ENCODE data around the gene KMT5B.
"Not testable (repeated sequence)": the region's sequence is repeated elsewhere in the genome, so short reads cannot be mapped to it uniquely, and the experiment has no call there.

KMT5B gene
- total RNA-seq: 17.3 to 48.9 (median 29.7) reads per million in 18 experiments

DNA sequence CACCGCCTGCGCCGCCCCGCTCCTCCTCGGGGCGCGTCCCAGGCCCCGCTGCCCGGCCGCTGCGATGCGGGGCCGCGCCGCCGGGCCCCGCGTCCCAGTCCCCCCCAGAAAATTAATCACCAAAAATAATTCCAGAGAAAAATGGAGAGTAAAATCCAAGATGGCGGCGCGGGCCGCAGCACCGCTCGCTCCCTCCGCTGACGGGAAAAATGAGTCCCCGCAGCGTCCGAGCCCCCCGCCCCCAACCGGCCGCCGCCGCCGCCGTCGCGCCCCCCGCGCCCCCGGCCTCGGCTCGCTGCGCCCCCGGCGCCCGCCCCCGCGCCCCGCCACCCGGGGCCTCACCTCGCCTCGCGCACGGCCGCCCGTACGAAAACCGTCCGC lies at the start of gene KMT5B:
KMT5B (minus strand) TSS at position 162 of the 381 bp plus-strand sequence. CDS start 23,220 bp downstream, outside the sequence.
- no peak for DNase-seq

DNA sequence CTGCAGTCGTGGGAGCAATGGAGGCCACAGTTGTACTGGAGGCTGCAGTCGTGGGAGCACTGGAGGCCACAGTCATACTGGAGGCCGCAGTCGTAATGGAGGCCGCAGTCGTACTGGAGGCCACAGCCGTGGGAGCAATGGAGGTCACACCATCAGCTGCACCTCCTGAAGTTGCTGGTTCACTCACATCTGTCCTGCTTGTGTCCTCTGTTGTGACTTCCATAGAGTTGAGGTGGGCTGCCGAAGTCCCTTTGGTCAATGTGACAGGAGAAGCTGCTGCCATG lies 49.4 kb upstream of the KMT5B start:
- DNase-seq: no peak

DNA sequence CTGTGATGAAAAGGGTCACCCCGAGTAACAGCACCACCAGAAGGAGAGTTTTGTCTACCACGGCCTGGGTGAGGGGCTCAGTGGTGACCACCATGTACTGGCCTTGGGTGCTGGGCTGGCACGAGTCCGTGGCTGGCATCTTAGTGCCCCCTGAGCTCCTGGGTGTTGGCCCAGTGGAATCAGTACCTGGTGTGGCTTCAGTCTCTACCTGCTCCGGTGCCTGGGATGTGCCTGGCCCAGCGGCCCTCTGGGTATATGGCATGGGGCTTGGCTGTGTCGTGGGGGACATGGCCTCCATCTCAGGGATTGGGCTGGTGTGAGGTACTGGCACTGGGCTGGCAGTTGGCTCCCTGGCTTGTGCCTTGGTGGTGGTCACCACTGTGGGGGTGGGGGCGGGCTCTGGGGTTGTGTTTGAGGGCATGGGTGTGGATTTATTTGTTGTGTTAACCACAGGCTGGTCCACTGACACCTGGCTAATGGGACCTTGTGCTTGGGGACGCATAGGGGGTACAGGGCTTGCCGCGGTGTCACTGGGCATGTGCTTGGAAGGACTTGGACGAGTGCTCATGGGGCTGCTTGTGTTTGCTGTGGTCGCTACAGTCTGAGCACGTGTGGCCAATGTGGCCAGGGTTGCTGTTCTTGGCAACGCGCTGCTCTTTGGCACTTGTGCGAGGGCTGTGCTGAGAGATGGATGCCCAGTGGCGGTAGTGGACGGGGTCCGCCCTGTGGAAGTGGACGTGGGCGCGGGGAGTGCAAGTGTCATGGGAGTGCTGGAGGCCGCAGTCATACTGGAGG lies 48.9 kb upstream of the KMT5B start:
- no peak for DNase-seq

DNA sequence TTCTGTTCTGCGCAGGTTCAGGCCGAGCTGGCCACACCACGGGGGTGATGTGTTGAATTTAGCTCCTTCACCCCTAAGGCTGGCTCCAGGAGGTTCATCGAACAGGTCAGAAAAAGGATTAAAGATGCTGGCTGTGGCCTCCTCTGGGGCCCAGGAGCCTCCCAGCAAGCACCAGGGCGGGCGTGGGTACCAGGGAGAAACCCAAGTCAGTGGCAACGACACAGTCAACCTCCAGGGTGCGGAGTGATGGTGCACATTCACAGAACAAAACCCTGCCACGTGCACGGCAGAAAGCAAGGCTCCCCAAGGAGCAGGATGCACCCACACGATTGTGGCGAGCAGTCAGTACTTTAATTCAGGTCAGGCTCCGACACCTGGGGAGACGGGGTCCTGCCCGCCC lies 47.9 kb upstream of the KMT5B start:
- no peak for DNase-seq

DNA sequence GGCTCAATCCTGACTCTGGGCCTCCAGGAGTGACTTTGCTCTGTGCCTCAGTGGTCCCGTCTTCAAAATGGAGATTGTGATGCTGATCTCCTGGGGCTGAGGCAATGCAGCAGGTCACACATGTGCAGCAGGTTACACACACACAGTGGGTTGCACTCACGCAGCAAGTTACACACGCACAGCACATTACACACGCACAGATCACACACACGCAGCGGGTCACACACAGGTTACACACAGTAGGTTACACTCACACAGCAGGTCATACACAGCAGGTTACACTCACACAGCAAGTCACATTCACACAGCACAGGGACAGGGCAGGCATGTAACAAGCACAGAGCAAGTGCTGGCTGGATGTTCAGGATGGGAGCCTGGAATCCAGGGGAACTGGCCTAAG lies 47.4 kb upstream of the KMT5B start:
- no peak for DNase-seq

DNA sequence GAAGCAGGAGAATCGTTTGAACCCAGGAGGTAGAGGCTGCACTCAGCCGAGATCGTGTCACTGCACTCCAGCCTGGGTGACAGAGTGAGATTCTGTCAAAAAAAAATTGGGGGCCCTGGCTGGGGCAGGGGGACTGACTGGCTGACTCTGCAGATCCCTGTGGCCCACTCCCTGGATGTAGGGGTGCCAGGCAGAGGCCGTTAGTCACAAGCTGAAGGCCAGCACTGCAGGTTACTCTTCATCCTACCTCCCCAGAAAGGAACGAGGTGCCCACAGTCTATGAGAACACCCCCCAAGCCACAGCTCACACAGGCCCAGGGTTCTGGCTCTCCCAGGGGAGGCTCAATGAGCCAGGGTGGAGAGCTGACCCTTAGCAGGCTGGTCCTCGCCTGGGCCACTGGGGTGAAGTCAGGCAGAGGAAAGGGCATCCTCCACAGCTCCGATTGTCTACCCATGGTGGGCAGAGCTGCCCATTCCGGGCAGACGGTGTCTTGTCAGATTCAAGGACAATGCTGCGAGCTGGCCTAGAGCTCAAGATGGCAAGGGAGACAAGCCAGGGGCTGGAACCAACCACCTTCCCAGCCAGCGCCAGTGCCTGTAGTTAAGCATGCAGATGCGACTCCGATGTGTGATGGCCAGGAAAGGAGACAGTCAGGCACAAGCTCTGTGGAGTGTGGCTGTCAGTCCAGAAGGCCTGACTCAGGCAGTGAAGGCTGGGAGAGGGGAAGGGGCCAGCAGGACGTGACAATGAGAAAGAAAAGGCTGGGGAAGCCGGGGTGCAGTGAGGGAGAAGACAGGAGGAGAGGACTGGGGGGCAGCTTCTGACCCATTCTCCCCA lies 46.2 kb upstream of the KMT5B start:
- DNase-seq: no peak

DNA sequence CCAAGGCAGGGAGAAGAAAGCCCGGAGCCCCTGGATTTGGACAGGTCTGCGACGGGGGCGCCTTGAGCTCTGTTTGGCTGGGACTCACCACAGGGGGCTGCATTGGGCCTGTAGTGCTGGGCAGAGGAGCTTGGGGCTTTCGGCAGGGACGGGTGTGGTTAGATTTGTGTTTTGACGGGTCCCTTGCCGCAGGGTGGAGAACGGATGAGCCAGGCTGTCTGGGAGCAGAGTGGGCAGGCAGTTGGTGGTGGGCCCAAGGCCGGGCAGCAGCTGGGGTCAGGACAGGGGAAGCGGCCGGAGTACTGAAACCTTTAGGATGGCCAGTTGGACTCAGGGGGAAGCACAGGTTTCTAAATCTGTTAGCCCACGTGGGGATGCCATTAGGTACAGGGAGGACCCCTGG lies 45.3 kb upstream of the KMT5B start:
- no peak for DNase-seq

DNA sequence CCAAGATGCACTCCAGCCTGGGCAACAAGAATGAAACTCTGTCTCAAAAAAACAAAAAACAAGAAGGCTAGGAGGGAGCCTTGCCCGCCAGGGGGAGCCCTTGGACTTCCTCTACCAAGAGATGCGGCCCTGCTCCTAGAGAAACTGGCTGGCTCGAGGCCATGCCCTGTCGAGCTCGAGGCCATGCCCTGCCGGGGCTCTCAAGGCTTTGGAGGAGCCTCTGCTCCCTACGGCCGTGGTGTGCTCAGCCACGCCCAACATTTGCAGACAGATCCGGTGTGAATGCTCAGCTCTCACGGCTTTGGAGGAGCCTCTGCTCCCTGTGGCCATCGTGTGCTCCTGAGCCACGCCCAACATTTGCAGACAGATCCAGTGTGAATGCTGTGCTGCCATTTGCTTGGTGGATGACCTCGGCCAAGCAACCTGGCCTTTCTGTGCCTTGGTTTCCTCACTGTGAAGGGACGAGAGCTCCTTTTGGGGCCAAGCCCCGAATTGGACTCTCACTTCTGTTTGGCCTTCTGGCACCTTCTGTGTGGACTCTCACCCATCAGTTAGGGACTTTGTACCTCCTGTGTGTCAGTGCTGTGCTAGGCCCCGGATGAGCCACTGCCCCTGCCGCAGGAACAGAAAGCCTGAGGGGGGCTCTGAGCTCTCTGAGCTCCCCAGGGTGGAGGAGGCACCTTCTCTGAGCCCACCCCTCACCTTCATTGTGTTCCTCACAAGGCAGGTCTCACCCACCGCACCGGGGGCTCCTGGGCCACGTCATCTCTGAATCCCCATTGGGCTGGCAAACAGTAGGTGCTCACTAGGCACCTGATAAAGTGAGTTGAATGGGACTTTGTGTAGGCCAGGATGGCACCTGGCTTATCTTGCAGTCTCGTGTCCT lies 44.6 kb upstream of the KMT5B start:
- DNase-seq: peak; percentile 92

DNA sequence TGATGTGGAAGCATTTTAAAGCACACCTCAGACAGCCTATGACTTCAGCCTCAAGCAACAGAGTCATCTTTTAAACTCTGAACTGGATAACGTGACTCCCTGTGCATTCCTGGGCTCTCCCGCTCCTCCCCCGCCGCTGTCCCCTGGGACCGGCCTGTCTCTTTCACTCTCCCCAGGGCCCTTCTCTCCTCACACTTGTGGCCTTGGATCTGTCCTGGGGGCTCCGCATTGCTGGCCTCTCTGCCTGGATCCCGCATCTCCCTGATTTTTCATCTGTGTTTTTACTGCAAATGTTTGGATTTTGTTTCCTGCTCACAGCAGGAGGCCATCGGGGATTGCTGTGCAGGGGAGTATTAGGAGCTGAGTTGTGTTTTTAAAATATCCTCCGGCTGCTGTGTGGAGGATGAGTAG lies 43.2 kb upstream of the KMT5B start:
- no peak for DNase-seq

DNA sequence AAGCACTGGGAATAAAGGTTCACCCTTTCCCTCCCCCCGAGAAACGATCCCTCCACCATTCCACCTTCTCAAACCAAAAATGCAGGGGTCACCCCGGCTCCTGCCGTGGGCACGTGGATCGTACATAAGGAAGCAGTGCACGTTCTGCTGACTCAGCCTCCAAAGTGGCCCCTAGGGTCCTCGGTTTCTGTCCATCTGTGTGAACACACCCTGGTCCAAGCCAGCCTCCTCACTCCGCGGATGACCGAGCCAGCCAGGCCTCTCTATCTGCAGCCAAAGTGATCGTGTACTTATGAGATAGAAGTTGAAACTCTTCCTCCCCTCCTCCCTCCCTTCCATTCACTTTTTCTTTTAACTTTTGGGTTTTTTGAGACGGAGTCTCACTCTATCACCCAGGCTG lies 42.4 kb upstream of the KMT5B start:
- DNase-seq: no peak

DNA sequence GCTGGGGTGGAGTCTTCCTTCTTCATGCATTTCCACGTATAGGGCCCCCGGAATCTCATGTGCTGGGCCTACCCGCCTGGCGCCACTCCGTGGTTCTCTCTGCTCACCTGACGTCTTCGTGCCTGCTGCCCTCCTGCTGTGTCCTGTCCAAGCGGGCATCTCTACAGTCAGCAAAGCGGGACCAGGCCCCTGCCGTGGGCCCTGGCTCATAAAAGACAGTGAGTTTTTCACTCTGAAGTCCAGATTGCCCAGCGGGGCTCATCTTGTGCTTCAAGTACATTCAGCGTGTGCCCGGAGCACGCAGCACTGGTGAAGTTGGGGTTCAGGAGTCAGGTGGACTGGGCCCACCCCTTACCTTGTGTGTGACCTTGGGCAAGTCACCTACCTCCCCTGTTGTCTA lies 41.3 kb upstream of the KMT5B start:
- DNase-seq: no peak

DNA sequence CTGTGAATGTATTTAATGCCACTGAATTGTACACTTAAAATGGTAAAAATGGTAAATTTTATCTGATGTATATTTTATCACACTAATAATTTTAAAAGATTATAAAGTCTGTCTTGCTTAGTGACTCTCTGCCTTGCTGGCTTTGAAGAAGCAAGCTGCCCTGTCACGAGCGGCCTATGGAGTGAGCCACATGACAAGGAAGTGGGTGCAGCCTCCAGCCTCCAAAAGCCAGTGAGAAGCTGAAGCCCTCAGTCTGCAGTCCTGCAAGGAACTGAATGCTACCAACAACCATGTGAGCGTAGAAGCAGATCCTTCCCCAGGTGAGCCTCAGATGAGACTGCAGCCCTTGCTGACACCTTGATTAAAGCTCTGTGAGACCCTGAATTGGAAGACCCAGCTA lies 38.7 kb upstream of the KMT5B start:
- peak; percentile 56 to 81 for DNase-seq

DNA sequence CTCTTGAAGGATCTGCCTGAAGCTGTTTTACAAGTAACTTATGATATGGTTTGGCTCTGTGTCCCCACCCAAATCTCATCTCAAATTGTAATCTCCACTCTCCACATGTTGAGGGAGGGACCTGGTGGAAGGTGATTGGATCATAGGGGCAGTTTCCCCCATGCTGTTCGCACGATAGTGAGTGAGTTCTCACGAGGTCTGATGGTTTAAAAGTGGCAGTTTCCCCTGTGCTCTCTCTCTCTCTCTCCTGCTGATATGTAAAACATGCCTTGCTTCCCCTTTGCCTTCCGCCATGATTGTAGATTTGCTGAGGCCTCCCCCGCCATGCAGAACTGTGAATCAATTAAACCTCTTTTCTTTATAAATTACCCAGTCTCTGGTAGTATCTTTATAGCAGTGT lies 31.8 kb upstream of the KMT5B start:
- DNase-seq: not testable (repeated sequence)

DNA sequence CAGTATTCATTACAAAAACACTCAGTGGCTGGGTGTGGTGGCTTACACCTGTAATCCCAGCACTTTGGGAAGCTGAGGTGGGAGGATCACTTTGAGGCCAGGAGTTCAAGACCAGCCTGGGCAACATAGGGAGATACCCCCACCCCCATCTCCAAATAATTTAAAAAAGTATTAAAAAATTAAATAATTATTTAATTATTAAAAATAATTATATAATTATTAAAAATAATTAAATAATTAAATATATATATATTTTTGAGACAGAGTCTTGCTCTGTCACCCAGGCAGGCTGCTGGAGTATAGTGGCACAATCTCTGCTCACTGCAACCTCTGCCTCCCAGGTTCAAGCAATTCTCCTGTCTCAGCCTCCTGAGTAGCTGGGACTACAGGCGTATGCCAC lies 30.8 kb upstream of the KMT5B start:
- not testable (repeated sequence) for DNase-seq

DNA sequence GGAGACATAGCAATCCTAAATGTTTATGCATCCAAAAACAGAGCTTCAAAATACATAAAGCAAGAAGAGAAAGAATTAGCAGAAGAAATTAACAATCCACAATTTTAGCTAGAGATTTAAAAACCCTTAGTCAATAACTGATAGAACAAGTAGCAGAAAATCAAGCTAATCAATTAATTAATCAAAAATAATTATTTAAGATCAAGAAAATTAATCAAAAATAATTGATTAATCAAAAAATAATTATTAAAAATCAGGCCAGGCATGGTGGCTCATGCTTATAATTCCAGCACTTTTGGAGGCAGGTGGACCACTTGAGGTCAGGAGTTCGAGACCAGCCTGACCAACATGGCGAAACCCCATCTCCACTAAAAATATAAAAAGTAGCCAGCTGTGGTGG lies 29.5 kb upstream of the KMT5B start:
- DNase-seq: no peak

DNA sequence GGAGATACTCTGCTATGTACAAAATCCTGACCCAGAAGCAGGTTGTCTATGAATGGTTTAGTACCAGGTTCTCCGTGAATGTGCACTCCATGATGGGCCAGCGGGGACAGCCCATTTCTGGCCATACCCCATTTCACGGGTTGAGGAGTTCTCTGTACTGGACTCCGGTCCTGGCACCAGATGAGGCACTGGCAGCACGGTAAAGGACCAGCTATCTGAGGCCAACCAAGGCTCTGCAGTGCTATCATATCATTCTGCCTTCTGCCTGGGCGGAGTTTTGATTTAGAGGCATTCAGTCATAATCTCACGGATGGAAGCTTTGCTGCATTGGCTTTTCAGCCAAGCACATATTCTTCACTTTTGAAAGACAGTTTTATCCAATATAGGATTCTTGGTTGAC lies 18.5 kb upstream of the KMT5B start:
- DNase-seq: no peak

DNA sequence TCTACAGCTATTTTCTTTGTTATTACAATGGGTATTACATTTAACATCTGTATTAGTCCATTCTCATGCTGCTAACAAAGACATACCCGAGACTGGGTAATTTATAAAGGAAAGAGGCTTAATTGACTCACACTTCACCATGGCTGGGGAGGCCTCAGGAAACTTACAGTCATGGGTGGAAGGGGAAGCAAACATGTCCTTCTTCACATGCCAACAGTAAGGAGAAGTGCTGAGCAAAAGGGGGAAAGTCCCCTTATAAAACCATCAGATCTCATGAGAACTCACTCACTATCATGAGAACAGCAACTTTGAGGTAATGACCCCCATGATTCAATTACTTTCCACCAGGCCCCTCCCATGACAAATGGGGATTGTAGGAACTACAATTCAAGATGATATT lies 16.5 kb upstream of the KMT5B start:
- DNase-seq: no peak

DNA sequence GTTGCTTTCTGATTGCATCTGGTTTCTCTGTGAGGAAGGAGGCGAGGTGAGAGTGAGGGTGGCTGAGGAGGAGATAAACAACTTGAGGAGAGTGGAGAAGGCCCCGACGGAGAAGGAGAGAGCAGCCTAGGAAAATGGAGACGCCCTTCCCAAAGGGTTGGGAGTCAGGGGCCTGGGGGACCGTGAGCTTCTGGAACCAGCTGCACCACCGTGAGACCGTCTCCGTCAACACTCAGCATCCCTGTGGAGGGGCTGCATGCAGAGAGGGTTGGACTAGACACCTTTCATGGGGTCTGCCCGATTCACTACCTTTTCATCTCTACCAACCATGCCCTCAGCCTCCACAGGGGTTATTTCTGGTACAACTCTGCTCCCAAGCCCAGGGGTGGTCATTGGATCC lies 13.3 kb upstream of the KMT5B start:
- DNase-seq: no peak

DNA sequence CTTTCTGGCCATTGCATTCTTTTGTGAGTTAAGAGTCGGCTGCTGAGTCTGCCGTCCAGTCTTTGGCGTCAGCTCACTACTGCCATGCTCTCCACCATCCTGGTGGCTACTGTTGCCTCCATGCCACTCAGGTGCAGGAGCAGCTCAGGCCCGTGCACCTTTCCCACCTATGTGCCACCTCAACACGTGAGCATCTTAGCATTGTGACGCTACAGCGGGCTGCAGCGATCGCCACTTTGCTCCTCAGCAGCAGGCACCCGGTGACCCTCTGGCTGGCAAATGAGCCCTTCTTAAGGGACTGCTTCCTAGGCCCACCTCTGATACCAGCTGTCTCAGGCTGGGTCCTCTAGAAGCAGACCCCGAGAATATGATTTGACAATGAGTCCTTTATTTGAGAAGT lies 11.5 kb upstream of the KMT5B start:
- no peak for DNase-seq

DNA sequence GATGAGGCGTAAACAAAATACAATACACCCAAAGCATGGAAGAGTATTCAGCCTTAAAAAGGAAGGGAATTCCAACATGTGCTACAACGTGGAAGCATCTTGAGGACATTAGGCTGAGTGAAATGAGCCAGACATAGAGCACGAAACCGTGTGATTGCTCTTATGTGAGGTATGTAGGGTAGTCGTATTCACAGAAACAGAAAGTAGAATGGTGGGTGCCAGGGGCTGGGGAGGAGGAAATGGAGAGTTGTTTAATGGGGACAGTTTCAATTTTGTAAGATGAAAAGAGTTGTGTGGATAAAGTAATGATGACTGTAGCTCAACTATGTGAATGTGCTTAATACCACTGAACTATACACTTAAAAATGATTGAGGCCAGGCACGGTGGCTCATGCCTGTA lies 10.2 kb upstream of the KMT5B start:
- DNase-seq: no peak

DNA sequence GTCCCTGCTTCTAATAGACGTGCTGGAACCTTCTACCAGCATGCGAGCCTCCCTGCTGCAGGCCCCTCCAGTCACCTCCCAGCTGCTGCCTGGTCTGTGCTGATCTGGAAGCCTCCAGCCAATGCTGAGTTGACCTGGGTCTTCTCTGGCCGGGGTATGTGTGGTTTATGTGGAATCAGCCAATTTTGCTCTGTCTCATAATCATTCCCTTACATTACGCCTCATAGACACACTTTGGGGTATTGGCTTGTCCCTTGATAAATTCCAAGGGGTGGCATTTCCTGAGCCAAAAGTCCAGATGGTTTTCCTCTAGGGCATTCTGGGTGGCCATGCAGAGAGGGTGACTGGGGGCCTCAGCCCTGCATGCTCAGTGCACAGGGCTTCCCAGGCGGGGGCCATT lies 8.3 kb upstream of the KMT5B start:
- no peak for DNase-seq

DNA sequence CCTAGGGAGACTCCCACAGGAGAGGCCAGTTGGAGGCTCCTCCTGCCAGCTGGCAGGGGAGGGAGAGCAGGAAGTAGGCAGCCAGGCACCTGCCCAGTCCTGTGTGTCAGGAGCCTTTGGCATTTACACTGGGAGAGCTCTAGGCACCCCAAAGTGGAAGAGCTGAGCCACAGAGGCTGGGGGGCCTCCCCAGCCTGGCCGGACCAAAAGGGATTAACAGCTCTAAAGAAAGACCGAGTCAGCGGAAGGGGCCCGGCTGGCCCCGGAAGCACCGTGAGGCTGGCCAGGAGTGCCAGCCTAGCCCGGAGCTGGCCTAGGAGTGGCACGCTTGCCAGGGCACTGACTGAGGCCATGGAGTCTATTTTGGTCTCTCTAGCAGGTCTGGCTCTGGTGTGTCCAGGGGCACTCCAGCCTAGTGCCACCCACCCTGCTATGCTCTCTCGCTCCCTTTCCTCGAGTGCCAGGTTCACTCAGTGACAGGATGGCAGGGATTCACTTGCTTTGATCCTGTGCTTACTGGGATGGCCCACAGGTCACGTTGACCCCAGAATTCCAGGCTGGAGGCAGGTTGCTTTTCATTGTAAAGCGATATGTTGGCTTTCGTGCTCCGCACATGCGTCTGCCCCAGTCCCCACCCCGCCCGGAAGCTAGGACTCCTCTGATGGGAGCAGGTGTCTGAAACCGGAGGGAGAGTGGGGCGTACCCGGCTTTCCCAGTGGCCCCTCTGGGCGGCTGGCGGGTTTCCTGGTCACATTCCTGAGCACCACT lies 3.3 kb upstream of the KMT5B start:
- no peak for DNase-seq

All from inflammatory macrophage (primary cell).